Mesenteric fat pad (tissue), 1 donor: Measurements from ENCODE around the gene RDH11. TPM values are rescaled to one million over a fixed set of nuclear protein-coding genes. Genes with fewer than 3 reads are reported as not detected.

Source experiments
- DNase-seq: peaks from one replicate; pipeline ENCODE4 v3.0.0-alpha.2; 2020; ENCODE audit warnings: low spot score
- total RNA-seq: library from RNA; stranded (reverse); fragmentation: NEBNext Ultra II Directional; extraction: Animal tissue kit (Norgen Biotek cat#: 25700); gene quantifications from one replicate; pipeline ENCODE4 v1.2.1, GENCODE V29; 2021
- donor health status: DM: yes; HTN: yes; CAD: no.

Gene RDH11
- total RNA-seq, 1 donor from 2014 or later, result 33.1 TPM

DNA sequence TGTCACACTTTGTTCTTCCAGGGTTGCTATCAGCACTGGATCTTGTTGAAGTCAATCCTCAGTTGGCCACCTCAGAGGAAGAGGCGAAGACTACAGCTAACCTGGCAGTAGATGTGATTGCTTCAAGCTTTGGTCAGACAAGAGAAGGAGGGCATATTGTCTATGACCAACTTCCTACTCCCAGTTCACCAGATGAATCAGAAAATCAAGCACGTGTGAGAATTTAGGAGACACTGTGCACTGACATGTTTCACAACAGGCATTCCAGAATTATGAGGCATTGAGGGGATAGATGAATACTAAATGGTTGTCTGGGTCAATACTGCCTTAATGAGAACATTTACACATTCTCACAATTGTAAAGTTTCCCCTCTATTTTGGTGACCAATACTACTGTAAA, 44.9 kb downstream of the RDH11 start:
- no peak for DNase-seq

DNA sequence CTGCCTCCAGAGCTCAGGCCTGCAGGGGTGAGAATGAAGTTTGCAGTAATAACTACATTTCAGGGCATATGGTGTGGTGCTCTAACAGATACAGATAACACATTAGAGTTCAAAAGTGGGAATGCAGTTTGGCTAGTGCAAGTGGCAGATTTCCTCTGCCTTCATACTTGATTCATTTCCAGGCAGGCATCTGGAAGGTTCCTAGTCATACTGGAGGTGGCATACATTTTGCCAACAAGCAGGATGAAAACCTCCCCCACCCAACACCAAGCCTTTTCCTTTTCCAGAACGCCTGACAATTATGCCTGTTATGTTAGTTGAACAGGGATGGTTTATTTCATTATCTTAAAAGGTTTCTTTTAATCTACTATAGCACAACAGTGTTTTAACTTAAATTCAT, 45.4 kb downstream of the RDH11 start:
- no peak for DNase-seq

DNA sequence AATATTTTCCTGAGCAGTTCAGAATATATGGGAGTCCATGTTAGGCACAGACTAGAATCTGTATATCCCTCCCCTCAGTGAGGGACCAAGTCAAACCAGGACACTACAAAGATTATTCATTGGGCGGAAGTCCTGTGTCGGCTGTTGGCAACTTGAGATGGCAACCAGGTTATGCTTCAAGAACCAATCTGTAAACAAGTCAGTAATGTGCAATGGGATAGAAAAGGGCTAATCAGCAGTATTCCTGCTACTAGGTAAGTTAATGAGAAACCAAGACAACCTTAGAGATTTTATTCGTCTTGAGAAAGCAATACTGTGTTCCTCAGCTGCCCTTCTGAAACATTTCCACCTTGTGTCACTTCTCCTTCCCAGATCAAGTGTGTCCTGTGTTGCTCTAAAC, 49.4 kb downstream of the RDH11 start:
- no peak for DNase-seq

DNA sequence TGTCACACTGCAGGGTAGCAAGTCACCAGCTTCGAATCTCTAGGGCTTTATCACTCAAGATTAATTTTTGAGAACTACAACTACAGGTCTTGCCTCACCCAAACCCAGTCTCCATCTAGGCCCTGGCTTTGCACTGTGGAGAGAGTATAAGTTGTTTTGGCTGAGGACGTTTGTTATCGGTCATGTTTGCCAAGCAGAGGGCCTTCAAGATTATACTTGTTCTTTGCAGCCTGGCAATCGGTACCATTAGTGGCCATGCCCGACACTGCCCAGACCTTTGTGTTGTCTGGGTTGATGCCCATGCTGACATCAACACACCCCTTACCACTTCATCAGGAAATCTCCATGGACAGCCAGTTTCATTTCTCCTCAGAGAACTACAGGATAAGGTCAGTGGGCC, 50.1 kb downstream of the RDH11 start:
- no peak for DNase-seq

DNA sequence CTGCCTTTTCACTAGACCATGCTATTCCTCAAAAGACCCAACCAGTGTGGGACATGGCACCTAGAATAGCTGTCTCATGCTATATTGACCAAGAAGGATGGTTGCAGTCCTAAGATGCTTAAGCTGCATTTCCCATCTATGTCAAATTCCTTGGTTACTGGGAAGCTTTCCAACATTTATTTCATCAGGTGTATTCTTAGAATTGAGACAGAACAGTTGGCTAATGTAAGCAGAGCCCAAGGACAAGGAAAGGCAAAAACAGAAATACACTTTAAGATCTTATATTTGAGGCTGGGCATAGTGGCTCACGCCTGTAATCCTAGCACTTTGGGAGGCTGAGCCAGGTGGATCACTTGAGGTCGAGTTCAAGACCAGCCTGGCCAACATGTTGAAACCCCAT, 51.1 kb downstream of the RDH11 start:
- DNase-seq, result no peak

DNA sequence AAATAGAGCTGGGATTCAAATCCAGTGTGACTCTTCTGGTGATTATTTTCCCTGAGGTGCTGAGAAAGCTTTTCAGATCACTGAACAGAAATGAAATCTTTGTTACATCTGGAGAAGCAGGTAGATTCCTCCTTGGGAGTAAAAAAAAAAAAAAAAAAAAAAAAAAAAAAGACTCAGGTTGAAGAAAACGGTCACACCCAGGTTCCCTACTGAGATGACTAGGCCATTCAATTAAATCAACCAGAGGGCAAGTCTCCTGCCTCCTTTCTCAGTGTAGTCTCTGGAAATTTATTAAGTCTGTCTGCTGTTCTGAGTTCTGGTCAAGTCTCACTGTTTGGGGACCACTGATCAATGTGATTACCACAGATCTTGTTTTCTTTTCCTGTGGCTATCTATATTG, 51.9 kb downstream of the RDH11 start:
- no peak for DNase-seq

DNA sequence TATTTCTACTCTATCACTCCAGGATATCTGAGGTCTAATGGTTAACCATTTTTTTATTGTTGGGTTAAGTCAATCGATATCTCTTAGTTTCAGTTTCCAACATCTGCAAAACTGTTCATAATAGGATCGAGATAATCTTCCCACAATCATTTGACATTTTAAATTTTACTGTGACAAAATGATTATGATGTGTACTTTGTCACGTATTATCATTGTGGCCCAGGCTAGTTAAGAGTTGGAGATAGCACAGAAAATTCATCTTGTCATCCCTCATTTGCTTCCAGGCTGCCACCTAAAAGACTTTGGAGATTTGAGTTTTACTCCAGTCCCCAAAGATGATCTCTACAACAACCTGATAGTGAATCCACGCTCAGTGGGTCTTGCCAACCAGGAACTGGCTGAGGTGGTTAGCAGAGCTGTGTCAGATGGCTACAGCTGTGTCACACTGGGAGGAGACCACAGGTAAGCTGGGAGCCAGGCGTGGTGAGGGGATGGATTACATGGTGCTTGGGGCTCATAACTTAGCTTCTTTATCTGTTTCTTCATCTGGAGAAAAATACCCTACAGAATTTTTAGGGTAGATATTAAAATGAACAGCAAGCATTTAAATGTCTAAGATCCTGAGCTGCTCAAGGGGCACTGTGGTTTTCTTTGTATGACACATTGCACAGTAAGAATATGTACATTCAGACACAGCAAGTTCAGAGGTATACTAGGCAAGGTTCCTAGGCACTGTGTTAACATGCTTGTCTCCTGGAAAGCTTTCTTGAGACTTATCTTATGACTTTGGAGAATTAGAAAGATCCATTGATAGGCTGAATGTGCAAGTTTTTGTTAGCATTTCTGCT, 53.4 kb downstream of the RDH11 start:
- no peak for DNase-seq

DNA sequence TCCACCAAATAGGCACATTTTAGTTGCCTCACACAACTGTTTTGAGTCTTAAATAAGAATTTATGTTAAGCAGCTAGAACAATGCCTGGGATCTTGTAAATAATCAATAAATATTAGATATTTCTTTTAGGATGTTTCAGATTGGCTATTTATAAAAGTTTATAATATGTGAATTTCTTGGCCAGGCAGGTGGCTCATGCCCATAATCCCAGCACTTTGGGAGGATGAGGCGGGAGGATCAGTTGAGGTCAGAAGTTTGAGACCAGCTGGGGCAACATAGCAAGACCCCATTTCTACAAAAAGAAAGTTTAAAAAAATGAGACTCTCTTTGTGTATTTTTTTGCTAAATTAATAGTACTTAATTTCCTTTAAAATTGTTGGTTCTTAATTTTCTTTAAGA, 54.1 kb downstream of the RDH11 start:
- DNase-seq, result no peak

DNA sequence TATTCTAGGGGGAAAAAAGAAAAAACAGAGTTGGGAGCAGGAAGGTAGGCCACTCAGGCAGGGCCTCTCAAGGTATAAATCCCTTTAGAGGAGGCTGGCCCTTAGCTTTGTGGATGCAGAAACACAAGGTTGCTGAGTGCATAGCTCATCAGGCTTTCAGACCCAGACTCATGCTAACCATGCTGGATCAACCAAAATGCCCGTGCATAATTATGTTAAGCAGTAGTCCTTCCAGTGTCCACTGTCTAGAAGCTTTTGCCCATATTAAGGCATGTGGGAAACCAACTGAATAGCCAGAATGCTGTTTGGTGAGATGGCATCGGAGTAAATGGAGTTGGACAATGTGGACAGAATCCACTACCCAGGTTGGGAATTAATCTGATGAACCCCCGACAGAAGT, 56.9 kb downstream of the RDH11 start:
- DNase-seq, result no peak

DNA sequence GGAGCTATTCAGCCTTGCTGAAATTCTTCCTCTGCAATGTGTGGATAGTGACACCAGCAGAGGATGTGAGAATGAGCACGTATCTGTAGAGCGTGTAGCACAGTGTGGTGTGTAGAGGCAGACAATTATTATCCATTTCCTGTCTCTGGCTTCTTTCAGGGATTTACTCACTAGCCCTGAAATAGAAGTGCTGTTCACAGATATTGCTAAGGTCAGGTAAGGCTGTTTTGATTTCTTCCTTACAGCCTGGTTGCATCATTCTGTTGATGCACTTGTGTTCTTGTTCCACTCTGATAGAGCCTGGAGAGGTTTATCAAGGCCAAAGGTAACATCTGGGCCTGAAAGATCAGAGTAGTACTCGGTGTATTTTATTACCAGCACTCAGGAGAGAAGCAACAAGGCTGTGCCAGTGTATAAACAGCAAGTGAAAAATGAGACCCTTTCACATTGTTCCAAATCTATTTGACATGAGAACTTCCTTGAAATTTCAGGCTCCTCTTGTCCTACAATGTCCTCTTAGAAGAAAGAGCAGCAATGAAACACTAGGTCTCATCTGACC, 59.1 kb downstream of the RDH11 start:
- no peak for DNase-seq

DNA sequence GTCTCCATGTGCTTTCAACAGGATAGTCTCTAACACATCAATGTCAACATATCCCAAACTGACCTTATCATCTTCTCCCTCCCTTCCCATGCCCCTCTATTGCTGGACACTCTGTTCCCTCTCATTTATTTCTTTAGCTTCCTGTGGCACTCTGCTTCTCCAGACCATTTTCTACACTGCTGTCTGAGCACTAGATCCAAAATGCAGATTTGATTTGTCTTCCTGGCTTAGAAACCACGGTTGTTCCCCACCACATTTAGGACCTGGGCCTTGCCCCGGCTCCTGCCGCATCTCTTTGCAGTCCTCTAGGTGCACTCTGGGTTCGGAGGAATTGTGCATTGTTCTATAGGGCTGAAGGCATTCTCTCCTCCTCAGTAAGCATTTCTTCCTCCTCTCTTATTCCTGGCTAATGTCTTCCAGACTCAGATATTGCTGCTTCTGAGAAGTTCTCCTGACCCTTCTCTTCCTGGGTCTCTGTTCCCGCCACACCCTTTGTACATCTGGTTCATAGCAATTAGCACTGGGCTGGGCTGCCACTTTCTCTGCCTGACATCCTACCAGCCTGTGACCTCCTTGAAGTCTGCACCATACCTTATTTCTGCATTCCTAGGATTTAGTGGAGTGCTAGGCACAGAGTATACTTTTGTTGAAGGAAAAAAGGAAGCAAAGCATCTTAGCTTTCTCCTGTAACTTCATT, 62.0 kb downstream of the RDH11 start:
- no peak for DNase-seq

DNA sequence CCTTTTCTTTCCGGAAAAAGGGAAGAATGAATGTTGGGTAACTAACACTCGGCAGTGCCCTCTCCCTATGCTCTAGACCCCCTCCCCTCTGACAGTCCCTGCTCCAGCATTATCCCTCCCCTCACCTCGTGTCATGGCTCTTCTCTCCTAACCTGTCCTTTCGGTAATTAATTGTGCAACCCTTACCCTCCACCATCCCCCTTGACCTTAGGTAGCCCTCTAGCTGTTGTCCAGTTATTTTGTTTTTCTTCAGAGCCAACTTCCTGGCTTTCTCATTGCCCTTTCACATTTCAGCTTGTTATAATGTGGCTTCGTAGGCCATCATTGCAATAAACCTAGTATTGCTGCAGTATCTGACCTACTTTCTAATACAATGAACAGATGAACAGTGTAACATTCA, 64.6 kb downstream of the RDH11 start:
- DNase-seq, result no peak

DNA sequence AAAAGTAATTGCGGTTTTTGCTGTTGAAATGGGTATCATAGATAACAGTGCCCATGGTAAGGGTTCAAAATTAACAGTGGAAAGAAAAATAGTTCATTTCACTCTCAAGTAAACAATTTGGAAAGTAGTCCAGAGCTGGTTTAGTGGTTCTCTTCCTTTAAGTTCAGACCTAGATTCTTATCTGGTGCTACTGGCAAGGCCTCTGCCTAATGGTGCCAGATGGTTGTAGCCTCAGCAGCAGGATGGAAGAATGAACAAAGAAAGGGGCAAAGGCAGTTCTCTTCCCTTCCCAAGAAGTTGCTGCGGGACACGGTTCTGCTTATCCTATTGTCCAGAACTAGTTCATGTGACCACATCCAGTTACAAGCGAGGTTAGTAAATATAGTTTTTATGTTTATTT, 65.4 kb downstream of the RDH11 start:
- DNase-seq, result no peak

DNA sequence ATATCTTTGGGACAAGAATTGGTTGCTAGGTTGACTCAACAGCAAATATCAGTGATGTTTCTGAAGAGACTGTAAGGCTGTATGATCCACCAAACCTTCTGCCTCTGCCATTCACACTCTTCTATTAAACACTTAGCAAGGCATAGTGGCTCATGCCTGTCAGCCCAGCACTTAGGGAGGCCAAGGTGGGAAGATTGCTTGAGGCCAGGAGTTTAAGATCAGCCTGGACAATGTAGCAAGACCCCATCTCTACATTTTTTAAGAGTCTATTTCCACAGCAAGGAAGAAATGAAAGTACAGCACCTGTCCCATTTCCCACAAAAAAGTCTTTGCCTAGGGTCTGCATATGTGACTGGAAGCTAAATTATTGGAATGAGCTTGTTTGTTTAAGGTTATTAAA, 68.0 kb downstream of the RDH11 start:
- DNase-seq, result no peak

Other genes with a start within 250 kb of the RDH11 start
- 1.7 TPM for gene TMEM229B, start 207.0 kb downstream of the RDH11 start, total RNA-seq
- gene PLEKHH1, start 162.5 kb downstream of the RDH11 start, total RNA-seq, result 6.8 TPM
- 16.9 TPM for gene PIGH, start 95.5 kb downstream of the RDH11 start, total RNA-seq
- 6.6 TPM for gene ARG2, start 75.8 kb downstream of the RDH11 start, total RNA-seq
- gene VTI1B, start 21.1 kb downstream of the RDH11 start, total RNA-seq, result 195 TPM
- not detected for gene RDH12, start 6.1 kb upstream of the RDH11 start, total RNA-seq
- gene ZFYVE26, start 120.8 kb upstream of the RDH11 start, total RNA-seq, result 29.1 TPM
- gene RAD51B, start 124.0 kb upstream of the RDH11 start, total RNA-seq, result 14.7 TPM